Measurements from ENCODE around the gene OLFM4. TPM values are rescaled to one million over a fixed set of nuclear protein-coding genes. Genes with fewer than 3 reads are reported as not detected.

OLFM4 gene
- total and polyA plus RNA-seq, 10 of the 15 experiments (the other 5 are each of a cell fraction or from before 2014, with no cell fraction given), result 0.03 to 0.27 (median 0.11) TPM; not detected in 6

DNA sequence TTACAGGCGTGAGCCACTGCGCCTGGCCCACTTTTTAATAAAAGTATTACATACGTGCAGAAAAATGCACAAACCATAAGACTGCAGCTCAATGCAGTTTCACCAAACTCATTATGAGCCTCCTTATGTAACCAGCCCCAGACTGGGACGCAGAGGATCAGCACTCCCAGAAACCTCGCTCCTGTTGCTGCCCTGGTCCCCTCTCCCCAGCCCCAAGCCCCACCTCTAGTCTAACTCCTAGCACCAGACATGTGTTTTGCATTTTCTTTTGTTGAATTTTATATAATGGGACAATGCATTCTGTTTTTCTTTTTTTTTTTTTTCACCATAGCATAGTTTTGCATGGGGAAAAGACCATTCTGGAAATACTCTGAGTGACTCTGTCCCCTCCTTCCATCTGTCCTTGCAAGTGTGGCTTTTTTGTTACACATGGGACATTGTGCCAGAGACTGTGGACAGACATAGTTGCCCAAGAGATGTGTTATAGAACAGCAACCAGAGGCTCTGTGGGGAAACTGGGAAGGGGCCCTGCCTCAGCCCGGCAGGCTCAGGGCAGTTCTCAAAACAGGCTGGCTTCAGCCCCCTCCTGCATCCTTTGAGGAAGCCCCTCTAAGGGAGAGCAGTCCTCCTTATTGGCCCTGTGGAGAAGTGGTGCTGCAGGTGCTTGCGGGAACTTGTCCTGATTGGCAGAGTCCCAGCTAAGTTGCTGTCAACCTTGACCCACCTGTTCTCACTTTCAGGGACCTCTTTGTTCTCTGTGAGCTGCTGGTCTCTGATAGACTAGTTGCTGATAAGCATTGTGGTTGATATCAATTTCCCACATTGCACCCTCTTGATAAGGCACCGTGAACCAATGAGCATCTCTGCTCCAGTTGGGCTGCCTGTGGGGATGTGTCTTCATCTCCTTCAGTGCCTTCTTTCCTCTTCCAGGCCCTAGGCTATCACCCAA is 13.8 kb upstream of the OLFM4 start:
- BruUV-seq (replicated peaks), result no TSS peak
- Histone ChIP-seq H3K27me3 (replicated peaks in 1 of 2; ENCODE audit: control insufficient read depth in 2 of 2, insufficient read depth in 2 of 2, low read length in 1 of 2) (no peaks in the 10 kb centered on the region; a peak in 1 of 4 replicates), H2AFZ (ENCODE audit: control insufficient read depth, low read depth, low read length) (no peak overlapping the region), H3K36me3 (ENCODE audit: control insufficient read depth in 2 of 2, insufficient read depth in 2 of 2, low read length in 1 of 2) (no peaks in the 10 kb centered on the region), H3K4me3 (no peak overlapping the region), H3K9me3 (replicated peaks; ENCODE audit: control insufficient read depth, insufficient read depth, low read length) (no peaks in the 10 kb centered on the region), H3K4me1 (ENCODE audit: control insufficient read depth, insufficient read depth, low read length) (no peaks in the 10 kb centered on the region), H3K79me2 (ENCODE audit: control insufficient read depth, insufficient read depth, low read length) (no peaks in the 10 kb centered on the region), H3K4me2 (ENCODE audit: control insufficient read depth, insufficient read depth) (no peak overlapping the region), H3K27ac (ENCODE audit: control insufficient read depth, insufficient read depth) (no peak overlapping the region), H3K9ac (ENCODE audit: control insufficient read depth, insufficient read depth, low read length) (no peak overlapping the region), H4K20me1 (ENCODE audit: control insufficient read depth, insufficient read depth) (no peaks in the 10 kb centered on the region)
- ChIA-PET RAD21 (ENCODE audit: unreplicated experiment) (no interaction called here), CTCF (no interaction called here), SMC1A (ENCODE audit: uncharacterized antibody, unreplicated experiment) (no interaction called here), POLR2A (no interaction called here)
- FAIRE-seq (no peak), DNase-seq (ENCODE audit: low read depth, low spot score) (no peak), ATAC-seq (no peak)
- 56% methylated on average over 8 of the region's 8 CpGs for WGBS (ENCODE audit: insufficient coverage, insufficient replicate concordance, low lambda C conversion rate, missing lambda C conversion rate)
- intact Hi-C loops (cut with micrococcal nuclease; ENCODE audit: unreplicated experiment) (no loop called here), in situ Hi-C loops (cut with MboI) (no loop called here)
- TF ChIP-seq SIN3A (IDR thresholded peaks at IDR 0.05; ENCODE audit: low read depth, low read length) (no peak), RFX5 (IDR thresholded peaks at IDR 0.05; ENCODE audit: low read depth, low read length) (no peak), KDM1A (IDR thresholded peaks at IDR 0.05; ENCODE audit: borderline replicate concordance) (no peak), SUZ12 (IDR thresholded peaks at IDR 0.05; ENCODE audit: unreplicated experiment) (no peak), IKZF1 (conservative IDR thresholded peaks at IDR 0.05) (no peak), CREM (IDR thresholded peaks at IDR 0.05; ENCODE audit: low read depth) (no peak), POU2F2 (IDR thresholded peaks at IDR 0.05; ENCODE audit: borderline replicate concordance, low read depth, low read length) (no peak), NBN (IDR thresholded peaks at IDR 0.05) (no peak), SREBF2 (IDR thresholded peaks at IDR 0.05; ENCODE audit: low read length) (no peak), RUNX3 (IDR thresholded peaks at IDR 0.05; ENCODE audit: low read length) (no peak), JUND (IDR thresholded peaks at IDR 0.05; ENCODE audit: low read depth, low read length) (no peak), STAT1 (conservative IDR thresholded peaks at IDR 0.05) (no peak)
- TF ChIP-seq, protein P1, sequence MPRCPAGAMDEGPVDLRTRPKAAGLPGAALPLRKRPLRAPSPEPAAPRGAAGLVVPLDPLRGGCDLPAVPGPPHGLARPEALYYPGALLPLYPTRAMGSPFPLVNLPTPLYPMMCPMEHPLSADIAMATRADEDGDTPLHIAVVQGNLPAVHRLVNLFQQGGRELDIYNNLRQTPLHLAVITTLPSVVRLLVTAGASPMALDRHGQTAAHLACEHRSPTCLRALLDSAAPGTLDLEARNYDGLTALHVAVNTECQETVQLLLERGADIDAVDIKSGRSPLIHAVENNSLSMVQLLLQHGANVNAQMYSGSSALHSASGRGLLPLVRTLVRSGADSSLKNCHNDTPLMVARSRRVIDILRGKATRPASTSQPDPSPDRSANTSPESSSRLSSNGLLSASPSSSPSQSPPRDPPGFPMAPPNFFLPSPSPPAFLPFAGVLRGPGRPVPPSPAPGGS (IDR thresholded peaks at IDR 0.05; ENCODE audit: borderline replicate concordance, insufficient read depth, low read depth, low read length, poor library complexity, severe bottlenecking), result no peak
- TF ChIP-seq, protein P2, sequence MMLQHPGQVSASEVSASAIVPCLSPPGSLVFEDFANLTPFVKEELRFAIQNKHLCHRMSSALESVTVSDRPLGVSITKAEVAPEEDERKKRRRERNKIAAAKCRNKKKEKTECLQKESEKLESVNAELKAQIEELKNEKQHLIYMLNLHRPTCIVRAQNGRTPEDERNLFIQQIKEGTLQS (IDR thresholded peaks at IDR 0.05; ENCODE audit: borderline replicate concordance, extremely low read depth, low read depth, low read length), result no peak
- TF ChIP-seq, protein P3, sequence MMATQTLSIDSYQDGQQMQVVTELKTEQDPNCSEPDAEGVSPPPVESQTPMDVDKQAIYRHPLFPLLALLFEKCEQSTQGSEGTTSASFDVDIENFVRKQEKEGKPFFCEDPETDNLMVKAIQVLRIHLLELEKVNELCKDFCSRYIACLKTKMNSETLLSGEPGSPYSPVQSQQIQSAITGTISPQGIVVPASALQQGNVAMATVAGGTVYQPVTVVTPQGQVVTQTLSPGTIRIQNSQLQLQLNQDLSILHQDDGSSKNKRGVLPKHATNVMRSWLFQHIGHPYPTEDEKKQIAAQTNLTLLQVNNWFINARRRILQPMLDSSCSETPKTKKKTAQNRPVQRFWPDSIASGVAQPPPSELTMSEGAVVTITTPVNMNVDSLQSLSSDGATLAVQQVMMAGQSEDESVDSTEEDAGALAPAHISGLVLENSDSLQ (IDR thresholded peaks at IDR 0.05), result no peak
- TF ChIP-seq, protein P4, sequence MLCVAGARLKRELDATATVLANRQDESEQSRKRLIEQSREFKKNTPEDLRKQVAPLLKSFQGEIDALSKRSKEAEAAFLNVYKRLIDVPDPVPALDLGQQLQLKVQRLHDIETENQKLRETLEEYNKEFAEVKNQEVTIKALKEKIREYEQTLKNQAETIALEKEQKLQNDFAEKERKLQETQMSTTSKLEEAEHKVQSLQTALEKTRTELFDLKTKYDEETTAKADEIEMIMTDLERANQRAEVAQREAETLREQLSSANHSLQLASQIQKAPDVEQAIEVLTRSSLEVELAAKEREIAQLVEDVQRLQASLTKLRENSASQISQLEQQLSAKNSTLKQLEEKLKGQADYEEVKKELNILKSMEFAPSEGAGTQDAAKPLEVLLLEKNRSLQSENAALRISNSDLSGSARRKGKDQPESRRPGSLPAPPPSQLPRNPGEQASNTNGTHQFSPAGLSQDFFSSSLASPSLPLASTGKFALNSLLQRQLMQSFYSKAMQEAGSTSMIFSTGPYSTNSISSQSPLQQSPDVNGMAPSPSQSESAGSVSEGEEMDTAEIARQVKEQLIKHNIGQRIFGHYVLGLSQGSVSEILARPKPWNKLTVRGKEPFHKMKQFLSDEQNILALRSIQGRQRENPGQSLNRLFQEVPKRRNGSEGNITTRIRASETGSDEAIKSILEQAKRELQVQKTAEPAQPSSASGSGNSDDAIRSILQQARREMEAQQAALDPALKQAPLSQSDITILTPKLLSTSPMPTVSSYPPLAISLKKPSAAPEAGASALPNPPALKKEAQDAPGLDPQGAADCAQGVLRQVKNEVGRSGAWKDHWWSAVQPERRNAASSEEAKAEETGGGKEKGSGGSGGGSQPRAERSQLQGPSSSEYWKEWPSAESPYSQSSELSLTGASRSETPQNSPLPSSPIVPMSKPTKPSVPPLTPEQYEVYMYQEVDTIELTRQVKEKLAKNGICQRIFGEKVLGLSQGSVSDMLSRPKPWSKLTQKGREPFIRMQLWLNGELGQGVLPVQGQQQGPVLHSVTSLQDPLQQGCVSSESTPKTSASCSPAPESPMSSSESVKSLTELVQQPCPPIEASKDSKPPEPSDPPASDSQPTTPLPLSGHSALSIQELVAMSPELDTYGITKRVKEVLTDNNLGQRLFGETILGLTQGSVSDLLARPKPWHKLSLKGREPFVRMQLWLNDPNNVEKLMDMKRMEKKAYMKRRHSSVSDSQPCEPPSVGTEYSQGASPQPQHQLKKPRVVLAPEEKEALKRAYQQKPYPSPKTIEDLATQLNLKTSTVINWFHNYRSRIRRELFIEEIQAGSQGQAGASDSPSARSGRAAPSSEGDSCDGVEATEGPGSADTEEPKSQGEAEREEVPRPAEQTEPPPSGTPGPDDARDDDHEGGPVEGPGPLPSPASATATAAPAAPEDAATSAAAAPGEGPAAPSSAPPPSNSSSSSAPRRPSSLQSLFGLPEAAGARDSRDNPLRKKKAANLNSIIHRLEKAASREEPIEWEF (IDR thresholded peaks at IDR 0.05; ENCODE audit: insufficient replicate concordance, low read depth, low read length), result no peak

All from GM12878 (cell line).